HepG2 (cell line): Measurements from ENCODE around the gene IL21R. TPM values are rescaled to one million over a fixed set of nuclear protein-coding genes. Genes with fewer than 3 reads are reported as not detected.

ENCODE experiments used
- ARNTL ChIP-seq: sonication (generic); formaldehyde crosslinking; IDR thresholded peaks from 2 replicates; pipeline ENCODE4 v1.4.0; 2020; ENCODE audit warnings: mild to moderate bottlenecking, missing genetic modification reagents
- ATAD3A ChIP-seq: sonication (generic); formaldehyde crosslinking; IDR thresholded peaks from 2 replicates; pipeline ENCODE4 v1.4.0; 2020; ENCODE audit warnings: missing genetic modification reagents
- GATA4 ChIP-seq: sonication (generic); IDR thresholded peaks from 2 replicates; pipeline ENCODE4 v1.6.1; 2016; ENCODE audit warnings: antibody characterized with exemption, low read depth, borderline replicate concordance
- HIVEP1 ChIP-seq: sonication (generic); formaldehyde crosslinking; IDR thresholded peaks from 2 replicates; pipeline ENCODE4 v1.4.0; 2020; ENCODE audit warnings: mild to moderate bottlenecking, missing genetic modification reagents
- HNF4A ChIP-seq: sonication (generic); formaldehyde crosslinking; IDR thresholded peaks from 2 replicates; pipeline ENCODE4 v1.4.0; 2020; ENCODE audit warnings: missing genetic modification reagents
- HNRNPUL1 ChIP-seq: fragments of 200-400 bp; formaldehyde crosslinking; IDR thresholded peaks from 2 replicates; pipeline ENCODE4 v1.6.1; 2017; ENCODE audit warnings: low read depth, mild to moderate bottlenecking, low read length, moderate library complexity
- IRF2 ChIP-seq: IDR thresholded peaks from 2 replicates; pipeline ENCODE4 v1.6.1; 2018; ENCODE audit warnings: missing genetic modification reagents, missing compliant biosample characterization
- JARID2 ChIP-seq: sonication (generic); formaldehyde crosslinking; IDR thresholded peaks from 2 replicates; pipeline ENCODE4 v1.8.1; 2023; ENCODE audit warnings: missing genetic modification reagents, inconsistent platforms; ENCODE audit not compliant: insufficient replicate concordance
- JUN ChIP-seq: sonication (generic); formaldehyde crosslinking; IDR thresholded peaks from 2 replicates; pipeline ENCODE4 v1.4.0; 2020; ENCODE audit warnings: mild to moderate bottlenecking, missing genetic modification reagents
- KLF16 ChIP-seq, 2 experiments: sonication (generic) in 1 of 2; formaldehyde crosslinking in 1 of 2; IDR thresholded peaks; 2 replicates each; pipeline versions ENCODE4 v1.6.1 to v1.8.0; 2016 to 2023; ENCODE audit warnings: missing genetic modification reagents in 2 of 2, missing compliant biosample characterization in 1 of 2
- MYC ChIP-seq: sonication (generic); formaldehyde crosslinking; IDR thresholded peaks from 2 replicates; pipeline ENCODE4 v1.9.0; 2021; ENCODE audit warnings: missing genetic modification reagents, borderline replicate concordance
- PRMT3 ChIP-seq: sonication (generic); formaldehyde crosslinking; IDR thresholded peaks from 2 replicates; pipeline ENCODE4 v1.8.1; 2022; ENCODE audit warnings: low read depth, mild to moderate bottlenecking, moderate library complexity, missing genetic modification reagents, borderline replicate concordance
- RAD51 ChIP-seq: fragments of 450-650 bp; IDR thresholded peaks from 2 replicates; pipeline ENCODE4 v1.6.1; 2016; ENCODE audit warnings: borderline replicate concordance
- REXO4 ChIP-seq: sonication (generic); formaldehyde crosslinking; IDR thresholded peaks from 2 replicates; pipeline ENCODE4 v1.8.0; 2022; ENCODE audit warnings: missing genetic modification reagents, mild to moderate bottlenecking, borderline replicate concordance
- TBX3 ChIP-seq: fragments of 450-650 bp; IDR thresholded peaks from 2 replicates; pipeline ENCODE4 v1.6.1; 2017; ENCODE audit warnings: antibody characterized with exemption, mild to moderate bottlenecking, inconsistent platforms, borderline replicate concordance
- ZBTB21 ChIP-seq: sonication (generic); formaldehyde crosslinking; IDR thresholded peaks from 2 replicates; pipeline ENCODE4 v1.4.0; 2020; ENCODE audit warnings: missing genetic modification reagents
- ZNF235 ChIP-seq: sonication (generic); formaldehyde crosslinking; IDR thresholded peaks from 2 replicates; pipeline ENCODE4 v1.8.1; 2023; ENCODE audit warnings: mild to moderate bottlenecking, missing genetic modification reagents, borderline replicate concordance
- ZNF292 ChIP-seq: sonication (generic); formaldehyde crosslinking; IDR thresholded peaks from 2 replicates; pipeline ENCODE4 v1.8.1; 2022; ENCODE audit warnings: mild to moderate bottlenecking, low read depth, missing genetic modification reagents, borderline replicate concordance
- ZNF333 ChIP-seq: sonication (generic); formaldehyde crosslinking; IDR thresholded peaks from 2 replicates; pipeline ENCODE4 v1.4.0; 2020; ENCODE audit warnings: mild to moderate bottlenecking, missing genetic modification reagents, borderline replicate concordance
- ZNF34 ChIP-seq: sonication (generic); formaldehyde crosslinking; IDR thresholded peaks from 2 replicates; pipeline ENCODE4 v1.4.0; 2020; ENCODE audit warnings: mild to moderate bottlenecking, missing genetic modification reagents, borderline replicate concordance
- ZNF431 ChIP-seq: sonication (generic); formaldehyde crosslinking; IDR thresholded peaks from 2 replicates; pipeline ENCODE4 v1.9.0; 2022; ENCODE audit warnings: missing genetic modification reagents, low read depth, mild to moderate bottlenecking, borderline replicate concordance
- ZNF432 ChIP-seq: sonication (generic); formaldehyde crosslinking; IDR thresholded peaks from 2 replicates; pipeline ENCODE4 v1.5.0; 2020; ENCODE audit warnings: missing genetic modification reagents, mild to moderate bottlenecking, borderline replicate concordance
- ZNF446 ChIP-seq: sonication (generic); formaldehyde crosslinking; IDR thresholded peaks from 2 replicates; pipeline ENCODE4 v1.5.0; 2020; ENCODE audit warnings: mild to moderate bottlenecking, missing genetic modification reagents
- ZNF574 ChIP-seq: sonication (generic); formaldehyde crosslinking; IDR thresholded peaks from 2 replicates; pipeline ENCODE4 v1.4.0; 2020; ENCODE audit warnings: missing genetic modification reagents
- ZNF672 ChIP-seq: sonication (generic); formaldehyde crosslinking; IDR thresholded peaks from 2 replicates; pipeline ENCODE4 v1.8.1; 2022; ENCODE audit warnings: missing genetic modification reagents
- ZNF704 ChIP-seq: sonication (generic); formaldehyde crosslinking; IDR thresholded peaks from 2 replicates; pipeline ENCODE4 v1.8.1; 2023; ENCODE audit warnings: mild to moderate bottlenecking, inconsistent platforms, moderate library complexity, missing genetic modification reagents, borderline replicate concordance
- polyA plus RNA-seq, 8 experiments: library from polyadenylated mRNA; depleted of rRNA in 3 of 8; stranded (reverse) in 7 of 8; unstranded in 1 of 8; fragments of >200 nt; fragmentation: Illumina TruSeq in 4 of 8; extraction: Trizol in 4 of 8; gene quantifications; 2 replicates each; pipeline versions ENCODE4 v1.2.1 to v1.2.3, GENCODE V29; 2011 to 2016; ENCODE audit warnings: low read depth in 4 of 8, missing spikeins in 1 of 8, mixed read lengths in 1 of 8; ENCODE audit not compliant: insufficient read depth in 1 of 8
- total RNA-seq, 5 experiments: library from RNA; depleted of rRNA; stranded (reverse); fragments of >200 nt; fragmentation: Illumina TruSeq; extraction: Trizol; gene quantifications; 2 replicates each; pipeline ENCODE4 v1.2.3, GENCODE V29; 2016; ENCODE audit warnings: low read depth in 1 of 5

Gene IL21R
- total and polyA plus RNA-seq, 2 of the 13 experiments (the other 11 are each of a cell fraction or from before 2014, with no cell fraction given): 0.49 to 0.64 TPM

- TF ChIP-seq HNF4A (CRISPR knock-in tag): peak; percentile 26; the same call in 1 of the 2 replicates
- TF ChIP-seq ZNF446 (CRISPR knock-in tag): no peak
- TF ChIP-seq TBX3: peak; percentile 68; the same call in 1 of the 2 replicates
- TF ChIP-seq ATAD3A (CRISPR knock-in tag): no peak
- no peak for TF ChIP-seq JARID2 (CRISPR knock-in tag)
- TF ChIP-seq GATA4: no peak
- TF ChIP-seq JUN (CRISPR knock-in tag): no peak
- TF ChIP-seq IRF2 (CRISPR knock-in tag): no peak
- no peak for TF ChIP-seq ZBTB21 (CRISPR knock-in tag)
- no peak for TF ChIP-seq ARNTL (CRISPR knock-in tag)
- TF ChIP-seq REXO4 (CRISPR knock-in tag): no peak
- TF ChIP-seq KLF16 (CRISPR knock-in tag; IDR thresholded peaks at IDR 0.05): no peak
- no peak for TF ChIP-seq RAD51
- TF ChIP-seq HIVEP1: no peak
- 0 out of 2 replicates have a peak, but pooled peaks have one; percentile 25 for TF ChIP-seq ZNF574 (CRISPR knock-in tag)
- TF ChIP-seq MYC: peak; percentile 57; the same call in 1 of the 2 replicates
- TF ChIP-seq ZNF34 (CRISPR knock-in tag): no peak
- no peak; the same call in 1 of the 2 replicates for TF ChIP-seq ZNF292 (CRISPR knock-in tag)
- TF ChIP-seq ZNF235 (CRISPR knock-in tag): no peak
- TF ChIP-seq ZNF704 (CRISPR knock-in tag): no peak
- TF ChIP-seq HNRNPUL1: no peak
- no peak for TF ChIP-seq ZNF672
- no peak for TF ChIP-seq PRMT3
- no peak for TF ChIP-seq ZNF432 (CRISPR knock-in tag)
- TF ChIP-seq ZNF333: no peak
- TF ChIP-seq ZNF431 (CRISPR knock-in tag): 0 out of 2 replicates have a peak, but pooled peaks have one; percentile 29
These were observed 46.8 kb downstream of the IL21R start (continued) for GRCh38 chr16:27448532-27449433.
